HS-5 (cell line): Measurements from ENCODE around the gene MC5R.
"Not testable (repeated sequence)": the region's sequence is repeated elsewhere in the genome, so short reads cannot be mapped to it uniquely, and the experiment has no call there.

ENCODE experiments used
- DNase-seq: peaks from one replicate; pipeline ENCODE4 v3.0.0-alpha.2; 2012; ENCODE audit warnings: low read depth

The MC5R gene

GRCh38 chr18:13849791-13850190 is 25.8 kb downstream of the MC5R start:
- DNase-seq = no peak

GRCh38 chr18:13862898-13863297 is 38.9 kb downstream of the MC5R start:
- not testable (repeated sequence) for DNase-seq

- DNase-seq = no peak
Measured at GRCh38 chr18:13868501-13869271, 44.7 kb downstream of the MC5R start.

GRCh38 chr18:13871701-13872100 is 47.8 kb downstream of the MC5R start:
- no peak for DNase-seq

GRCh38 chr18:13872373-13872772 is 48.4 kb downstream of the MC5R start:
- DNase-seq = no peak

GRCh38 chr18:13872932-13873331 is 49.0 kb downstream of the MC5R start:
- no peak for DNase-seq

GRCh38 chr18:13874558-13874957 is 50.6 kb downstream of the MC5R start:
- DNase-seq = no peak
